Measurements from ENCODE around the gene JUND.

JUND gene

DNA sequence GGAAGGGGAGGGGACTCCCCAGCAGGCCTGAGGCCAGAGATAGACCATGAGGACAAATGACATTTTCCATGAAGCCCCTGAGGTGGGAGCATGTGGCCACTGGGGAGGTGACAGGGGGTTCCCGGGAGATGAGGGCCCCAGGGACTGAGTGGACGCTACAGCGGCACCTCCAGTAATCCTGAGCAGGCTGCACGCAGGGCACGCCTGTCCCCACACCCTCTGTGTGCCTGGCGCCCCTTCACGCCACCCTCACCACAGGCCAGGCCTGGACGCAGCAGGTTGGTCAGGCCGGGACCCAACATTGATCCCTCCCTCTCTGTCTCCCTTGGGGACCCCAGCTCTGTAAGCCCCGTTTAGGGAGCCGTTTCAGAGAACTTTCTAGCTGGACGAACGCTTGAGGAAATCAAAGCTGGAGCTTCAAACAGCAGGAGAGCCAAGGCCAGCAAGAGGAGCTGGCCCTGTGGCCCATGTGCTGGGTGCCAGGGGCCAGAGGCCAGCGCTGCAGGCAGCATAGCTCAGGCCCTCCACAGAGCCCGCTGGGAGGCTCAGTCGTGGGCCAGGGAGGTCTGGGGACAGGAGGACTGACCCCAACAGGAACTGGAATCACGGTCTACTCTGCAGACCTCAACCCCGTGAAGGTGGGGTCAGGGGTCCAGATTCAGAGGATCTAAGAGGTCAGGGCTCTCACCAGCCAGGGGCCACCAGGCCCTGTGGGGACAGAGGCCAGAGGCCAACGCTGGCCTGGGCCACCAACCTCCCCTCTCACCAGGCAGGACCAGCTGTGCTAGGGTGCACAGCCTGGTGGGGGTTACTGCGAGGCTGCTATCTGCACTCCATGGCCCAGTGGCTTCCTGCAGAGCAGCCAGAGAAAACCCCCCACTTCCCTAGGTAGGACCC, 26.9 kb upstream of the JUND start:
- no peak for DNase-seq

DNA sequence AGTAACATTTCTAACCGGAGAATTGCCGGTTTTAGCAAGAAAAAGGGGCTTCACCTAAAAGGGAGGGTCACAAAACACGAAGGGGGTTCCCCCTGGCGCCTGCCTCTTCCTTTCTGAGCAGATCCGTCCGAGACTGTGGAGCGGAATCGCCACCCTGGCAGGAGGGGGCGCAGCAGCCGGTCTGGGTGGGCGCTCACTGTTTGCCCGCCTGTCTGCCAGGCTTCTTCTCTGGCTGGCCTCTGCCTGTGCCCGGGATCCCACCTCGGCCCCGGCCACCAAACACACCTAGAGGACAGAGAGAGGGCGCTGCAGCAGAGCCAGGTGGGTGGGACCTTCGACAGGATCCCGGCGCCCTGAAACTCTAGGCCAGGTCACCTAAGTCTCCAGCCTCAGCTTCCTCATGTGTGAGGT, 25.9 kb upstream of the JUND start:
- DNase-seq, result no peak

DNA sequence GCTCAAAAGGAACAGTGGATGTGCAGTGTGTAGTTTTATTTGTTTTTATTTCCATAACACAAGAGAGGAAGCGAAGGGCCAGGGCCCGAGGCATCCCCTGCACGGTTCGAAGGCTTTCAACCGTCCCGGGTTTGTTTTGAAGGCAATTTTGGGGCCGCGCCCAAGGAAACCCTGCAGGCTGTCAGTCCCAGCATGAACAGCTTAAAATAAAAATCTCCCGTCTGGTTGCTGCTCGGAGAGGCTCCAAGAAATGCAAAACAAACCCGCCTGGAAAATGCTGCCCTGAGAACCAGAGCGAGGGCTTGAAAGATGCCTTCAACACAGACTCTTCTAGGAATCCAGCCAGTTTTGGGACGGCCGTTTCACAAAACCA, 25.5 kb upstream of the JUND start:
- DNase-seq, result no peak

DNA sequence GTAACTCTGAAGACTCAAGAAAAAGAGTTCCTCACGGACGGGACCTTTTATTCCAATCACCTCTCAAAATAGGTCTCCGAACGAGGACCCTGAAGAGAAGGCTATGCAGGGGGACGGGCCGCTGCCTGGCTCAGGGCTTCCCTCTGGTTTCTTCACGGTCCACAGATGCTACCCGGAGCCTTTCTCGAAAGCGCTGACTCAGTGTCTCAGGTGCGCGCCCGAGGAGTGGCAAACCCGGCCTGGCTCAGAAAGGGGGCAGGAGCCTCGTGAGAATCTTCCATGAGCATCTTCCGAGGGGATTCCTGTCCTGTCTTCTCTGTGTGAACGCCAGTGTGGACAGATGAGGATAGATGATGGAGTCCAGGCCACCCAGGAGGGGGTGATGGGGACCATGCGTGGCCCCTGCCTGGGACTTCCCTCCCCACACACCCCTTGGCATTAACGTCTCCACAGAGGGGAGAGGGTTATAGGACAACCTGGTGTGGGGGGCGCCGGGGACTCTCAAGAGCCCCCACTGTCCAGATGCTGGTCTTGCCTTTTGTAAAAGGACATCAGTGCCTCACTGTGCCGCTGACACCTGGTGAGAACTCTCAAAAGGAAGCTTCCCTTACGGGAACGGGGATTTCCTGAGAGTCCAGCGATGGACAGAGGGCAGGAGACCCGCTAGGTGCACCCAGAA, 24.9 kb upstream of the JUND start:
- no peak for DNase-seq

DNA sequence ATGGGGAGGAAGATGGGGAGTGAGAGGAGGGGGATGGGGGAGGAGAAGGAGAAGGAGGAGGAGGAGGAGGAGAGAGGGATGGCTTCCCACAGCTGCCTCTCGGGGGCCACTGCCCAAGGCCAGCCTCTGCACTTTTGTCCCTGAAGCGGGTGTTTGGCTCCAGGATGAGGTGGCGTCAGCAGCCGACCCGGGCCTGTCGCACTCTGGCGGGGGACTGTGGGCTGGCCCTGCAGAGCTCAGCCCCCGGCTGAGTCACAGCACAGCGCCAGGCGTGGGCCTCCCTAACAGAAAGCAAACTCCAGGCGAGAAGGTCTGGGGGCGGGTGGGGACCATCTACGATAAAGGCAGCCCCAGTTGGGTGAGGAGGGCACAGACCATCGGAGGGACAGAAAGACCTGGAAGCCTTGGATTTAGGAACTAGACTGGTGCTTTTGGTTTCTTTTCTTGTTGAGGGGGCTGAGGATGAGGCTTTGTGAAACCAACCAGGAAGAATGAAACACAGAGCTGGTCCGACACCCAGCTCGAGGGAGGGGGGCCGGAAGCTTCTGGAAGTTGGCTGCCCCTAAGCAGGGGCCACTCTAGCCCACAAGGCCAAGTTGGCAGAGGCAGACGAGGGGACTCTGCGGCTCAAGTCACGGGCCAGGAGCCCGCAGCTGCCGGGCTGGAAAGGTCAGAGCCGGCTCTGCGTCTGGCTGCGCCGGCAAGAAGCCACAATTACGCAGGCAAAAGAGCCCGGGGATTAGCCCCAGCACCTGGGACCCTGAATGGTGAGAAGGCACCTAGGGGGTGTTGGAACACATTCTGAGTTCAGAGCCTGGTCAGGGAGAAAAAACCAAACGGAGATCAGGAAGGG, 23.3 kb upstream of the JUND start:
- peak; percentile 85 for DNase-seq

DNA sequence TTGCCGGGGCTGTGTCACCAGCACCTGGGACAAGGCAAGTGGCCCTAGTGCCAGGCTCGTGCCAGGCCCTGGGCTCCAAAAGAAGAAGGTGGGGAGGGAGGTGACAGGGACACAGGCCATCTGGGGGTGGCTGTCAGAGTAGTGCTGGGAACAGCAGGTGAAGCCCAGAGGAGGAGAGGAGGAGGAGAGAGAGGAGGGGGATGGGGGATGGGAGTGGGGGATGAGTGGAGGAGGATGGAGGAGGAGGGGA, 22.7 kb upstream of the JUND start:
- DNase-seq, result no peak

DNA sequence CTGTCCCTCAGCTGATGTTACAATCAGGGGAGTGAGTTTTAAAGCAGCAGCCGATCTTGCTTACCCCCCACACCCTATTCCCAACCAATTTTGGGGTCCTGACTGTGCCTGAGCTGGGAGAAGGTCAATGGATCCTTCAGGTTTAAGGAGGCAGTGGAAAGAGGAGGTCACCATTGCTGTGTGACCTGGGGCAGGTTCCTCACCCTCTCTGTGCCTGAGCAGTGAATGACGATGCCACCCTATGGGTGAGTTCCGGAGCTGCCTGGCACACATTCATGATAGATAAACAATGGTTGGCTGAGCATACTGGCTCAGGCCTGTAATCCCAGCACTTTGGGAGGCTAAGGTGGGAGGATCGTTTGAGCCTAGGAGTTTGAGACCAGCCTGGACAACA, 20.3 kb upstream of the JUND start:
- no peak for DNase-seq

DNA sequence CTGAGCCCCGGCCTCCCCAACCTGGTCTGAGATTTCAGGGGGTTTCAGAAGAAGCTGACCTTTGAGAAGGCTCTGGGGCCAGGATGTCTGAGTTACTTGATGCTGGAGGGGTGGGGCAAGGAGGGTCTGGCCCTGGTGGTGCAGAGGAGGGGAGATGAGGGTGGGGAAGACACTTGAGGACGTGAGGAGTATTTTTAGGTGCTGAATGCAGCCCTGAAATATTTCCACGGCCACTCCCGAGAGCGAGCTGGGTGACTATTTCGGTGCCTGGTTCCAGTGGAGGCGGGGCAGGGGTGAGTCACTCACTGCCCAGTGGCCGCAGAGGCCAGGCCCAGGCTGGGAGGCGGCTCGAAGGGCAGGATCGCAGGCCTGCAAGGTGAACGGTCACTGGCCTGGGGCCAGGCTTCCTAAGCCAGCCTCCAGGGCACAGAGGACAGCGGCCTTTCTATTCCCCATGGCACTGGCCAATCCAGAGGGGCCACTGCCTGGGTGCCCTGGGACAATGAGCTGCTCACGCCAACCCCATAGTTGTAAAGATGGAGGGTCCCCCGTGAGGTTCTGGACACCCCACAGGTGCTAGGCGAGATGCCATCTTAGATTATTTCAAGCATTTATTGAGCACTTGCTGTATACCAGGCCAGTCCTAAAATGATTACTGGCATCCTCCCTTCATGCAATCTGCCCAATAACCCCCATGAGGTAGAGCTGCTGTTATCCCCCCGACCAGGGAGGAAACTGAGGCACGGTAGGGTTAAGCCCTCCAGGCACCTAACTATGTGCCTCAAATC, 19.7 kb upstream of the JUND start:
- DNase-seq, result no peak

DNA sequence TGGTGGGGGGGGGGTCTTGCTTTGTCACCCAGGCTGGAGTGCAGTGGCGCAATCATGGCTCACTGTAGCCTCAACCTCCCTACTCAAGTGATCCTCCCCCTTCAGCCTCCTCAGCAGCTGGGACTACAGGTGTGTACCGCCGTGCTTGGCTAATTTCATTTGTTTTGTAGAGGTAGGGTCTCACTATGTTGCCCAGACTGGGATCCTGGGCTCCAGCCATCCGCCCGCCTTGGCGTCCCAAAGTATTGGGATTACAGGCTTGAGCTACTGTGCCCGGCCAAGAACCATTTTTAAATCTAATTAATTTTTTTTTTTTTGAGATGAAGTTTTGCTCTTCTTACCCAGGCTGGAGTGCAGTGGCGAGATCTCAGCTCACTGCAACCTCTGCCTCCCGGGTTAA, 18.2 kb upstream of the JUND start:
- DNase-seq, result no peak

DNA sequence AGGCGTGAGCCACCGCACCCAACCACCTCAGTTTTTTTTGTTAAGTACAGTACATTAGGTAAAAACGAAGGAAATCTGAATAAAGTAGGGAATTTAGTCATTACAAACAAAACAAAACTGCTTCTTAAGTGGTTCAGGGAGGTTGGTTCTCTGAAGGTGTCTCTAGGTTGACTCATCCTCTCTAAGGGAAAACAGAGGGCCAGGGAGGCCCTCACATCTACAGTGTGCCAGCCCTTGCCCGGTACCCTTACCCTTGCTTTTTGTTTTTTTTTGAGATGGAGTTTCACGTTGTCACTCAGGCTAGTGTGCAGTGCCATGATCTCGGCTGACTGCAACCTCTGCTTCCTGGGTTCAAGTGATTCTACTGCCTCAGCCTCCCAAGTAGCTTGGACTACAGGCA, 17.2 kb upstream of the JUND start:
- no peak for DNase-seq

DNA sequence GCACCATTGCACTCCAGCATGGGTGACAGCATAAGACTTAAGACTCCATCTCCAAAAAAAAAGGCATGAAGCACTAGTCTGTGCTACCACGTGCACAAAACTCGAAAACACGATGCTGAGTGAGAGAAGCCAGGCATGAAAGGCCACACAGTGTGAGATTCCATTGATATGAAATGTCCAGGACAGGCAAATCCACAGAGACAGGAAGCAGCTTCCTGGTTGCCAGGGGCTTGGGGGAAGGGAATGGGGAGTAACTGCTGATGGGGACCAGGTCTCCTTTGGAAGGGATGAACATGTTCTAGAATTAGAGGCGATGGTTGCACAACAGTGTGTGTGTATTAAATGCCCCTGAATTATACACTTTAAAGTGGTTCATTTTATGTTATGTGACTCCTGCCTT, 15.9 kb upstream of the JUND start:
- no peak for DNase-seq

DNA sequence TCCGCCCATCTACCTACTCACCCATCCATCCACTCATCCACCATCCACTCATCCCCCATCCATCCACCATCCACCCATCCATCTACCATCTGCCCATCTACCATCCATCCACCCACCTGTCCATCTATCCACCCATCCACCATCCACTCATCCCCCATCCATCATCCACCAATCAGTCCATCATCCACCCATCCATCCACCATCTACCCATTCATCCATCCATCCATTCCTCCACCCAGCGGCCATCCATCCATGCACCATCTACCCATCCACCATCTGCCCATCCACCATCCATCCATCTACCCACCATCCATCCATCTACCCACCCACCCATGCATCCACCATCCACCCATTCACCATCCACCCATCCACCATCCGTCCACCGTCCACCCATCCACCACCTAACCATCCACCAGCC, 13.6 kb upstream of the JUND start:
- DNase-seq, result no peak

DNA sequence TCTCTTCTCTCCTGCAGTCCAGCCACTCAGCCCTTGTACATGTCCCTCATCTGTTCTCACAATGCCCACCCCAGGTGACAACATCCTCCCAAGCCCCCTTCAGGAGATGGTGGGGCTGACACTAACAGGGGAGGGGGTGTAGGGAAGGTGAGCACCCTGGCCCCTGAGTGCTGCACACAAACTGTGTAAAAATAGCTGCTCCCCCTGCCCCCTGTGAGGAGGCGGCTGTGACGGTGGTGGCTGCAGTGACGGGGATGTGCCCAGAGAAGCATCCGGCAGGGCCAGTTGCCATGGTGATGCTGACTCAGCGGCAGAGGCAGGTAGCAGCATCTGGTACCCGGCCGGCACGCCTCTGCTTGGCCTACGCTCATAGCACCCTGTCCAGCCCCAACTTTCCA, 13.0 kb upstream of the JUND start:
- DNase-seq, result peak; percentile 91

DNA sequence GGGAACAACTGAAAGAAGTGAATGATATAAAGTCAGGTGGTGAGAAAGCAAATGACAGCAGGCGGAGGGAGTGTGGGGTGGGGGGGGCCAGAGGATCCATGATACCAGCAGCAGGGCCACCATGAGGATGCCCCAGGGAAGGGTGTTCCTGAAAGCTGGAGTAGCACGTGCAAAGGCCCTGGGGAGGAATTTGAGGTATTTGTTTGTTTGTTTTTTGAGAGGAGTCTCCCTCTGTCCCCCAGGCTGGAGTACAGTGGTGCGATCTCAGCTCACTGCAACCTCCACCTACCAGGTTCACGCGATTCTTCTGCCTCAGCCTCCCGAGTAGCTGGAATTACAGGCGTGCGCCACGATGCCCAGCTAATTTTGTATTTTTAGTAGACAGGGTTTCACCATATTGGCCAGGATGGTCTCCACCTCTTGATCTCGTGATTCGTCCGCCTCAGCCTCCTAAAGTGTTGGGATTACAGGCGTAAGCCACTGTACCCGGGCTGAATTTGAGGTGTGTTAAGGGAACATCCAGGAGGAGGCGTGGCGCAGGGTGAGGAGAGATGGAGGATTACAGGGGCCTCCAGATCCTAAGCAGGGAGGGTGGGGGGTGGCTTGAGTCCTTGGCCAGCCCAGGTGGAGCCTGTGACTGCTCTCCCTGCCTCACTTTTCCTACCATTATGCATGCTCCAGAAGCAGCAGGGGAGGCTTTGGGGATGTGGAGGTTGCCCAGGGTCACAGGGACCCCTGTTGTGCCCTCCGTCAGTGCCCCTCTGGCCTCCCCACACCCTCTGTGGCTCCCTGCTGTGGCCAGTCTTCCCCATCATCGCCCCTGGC, 12.4 kb upstream of the JUND start:
- no peak for DNase-seq

DNA sequence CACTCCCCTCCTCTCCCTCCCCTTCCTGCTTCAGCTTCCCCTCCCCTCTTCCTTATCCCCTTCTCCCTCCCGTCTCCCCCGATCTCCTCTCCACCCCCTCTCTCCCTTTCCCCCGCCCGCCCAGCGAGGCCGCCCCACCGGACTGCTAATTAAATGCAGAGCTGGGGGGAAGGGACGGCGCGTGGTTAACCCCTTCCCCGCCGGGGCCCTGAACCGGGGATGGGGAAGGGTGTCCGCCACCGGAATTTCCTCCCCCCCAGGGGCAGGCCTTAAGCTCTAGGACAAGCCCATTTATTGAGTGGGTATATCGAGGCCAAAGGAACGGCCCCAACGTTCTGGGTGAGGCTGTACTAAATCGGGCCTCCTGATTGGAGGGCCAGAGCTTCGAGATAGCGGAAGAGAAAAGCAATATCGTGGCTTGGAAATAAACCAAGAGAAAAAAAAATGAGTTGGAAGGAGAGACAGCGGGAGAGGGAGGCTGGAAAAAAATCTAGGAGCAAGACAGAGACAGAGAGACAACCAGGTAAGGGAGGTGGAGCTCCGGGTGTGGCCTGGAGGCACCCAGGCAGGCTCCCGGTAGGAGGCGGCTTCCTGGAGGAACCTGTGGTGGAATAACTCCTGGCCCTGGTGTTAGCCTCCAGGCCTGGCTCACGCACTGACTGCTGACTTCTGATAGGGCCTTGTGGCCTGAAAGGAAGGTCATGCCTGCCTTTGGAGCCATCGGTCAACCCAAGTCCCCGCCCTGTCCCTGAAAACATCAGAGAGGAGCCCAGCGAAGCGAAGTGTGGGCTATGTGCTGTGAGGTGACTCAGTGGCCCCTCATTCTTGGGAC, 11.6 kb upstream of the JUND start:
- peak; percentile 25 for DNase-seq

DNA sequence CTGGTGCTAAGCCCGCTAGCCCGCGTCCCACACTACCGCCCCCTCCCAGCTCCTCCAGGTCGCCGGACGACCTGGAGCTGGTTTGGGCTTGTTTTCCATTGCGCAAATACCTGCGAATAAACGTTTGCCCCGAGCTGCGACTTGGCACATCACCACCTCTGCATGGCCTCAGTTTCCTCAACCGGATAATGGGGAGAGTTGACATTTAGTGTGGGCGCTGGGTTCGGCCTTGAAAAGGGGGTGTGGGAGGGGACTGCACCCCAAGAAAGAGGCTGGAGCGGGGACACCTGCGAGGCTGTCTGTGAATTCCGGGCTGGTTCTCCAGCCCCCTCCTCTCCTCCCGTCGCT, 11.0 kb upstream of the JUND start:
- DNase-seq, result no peak

DNA sequence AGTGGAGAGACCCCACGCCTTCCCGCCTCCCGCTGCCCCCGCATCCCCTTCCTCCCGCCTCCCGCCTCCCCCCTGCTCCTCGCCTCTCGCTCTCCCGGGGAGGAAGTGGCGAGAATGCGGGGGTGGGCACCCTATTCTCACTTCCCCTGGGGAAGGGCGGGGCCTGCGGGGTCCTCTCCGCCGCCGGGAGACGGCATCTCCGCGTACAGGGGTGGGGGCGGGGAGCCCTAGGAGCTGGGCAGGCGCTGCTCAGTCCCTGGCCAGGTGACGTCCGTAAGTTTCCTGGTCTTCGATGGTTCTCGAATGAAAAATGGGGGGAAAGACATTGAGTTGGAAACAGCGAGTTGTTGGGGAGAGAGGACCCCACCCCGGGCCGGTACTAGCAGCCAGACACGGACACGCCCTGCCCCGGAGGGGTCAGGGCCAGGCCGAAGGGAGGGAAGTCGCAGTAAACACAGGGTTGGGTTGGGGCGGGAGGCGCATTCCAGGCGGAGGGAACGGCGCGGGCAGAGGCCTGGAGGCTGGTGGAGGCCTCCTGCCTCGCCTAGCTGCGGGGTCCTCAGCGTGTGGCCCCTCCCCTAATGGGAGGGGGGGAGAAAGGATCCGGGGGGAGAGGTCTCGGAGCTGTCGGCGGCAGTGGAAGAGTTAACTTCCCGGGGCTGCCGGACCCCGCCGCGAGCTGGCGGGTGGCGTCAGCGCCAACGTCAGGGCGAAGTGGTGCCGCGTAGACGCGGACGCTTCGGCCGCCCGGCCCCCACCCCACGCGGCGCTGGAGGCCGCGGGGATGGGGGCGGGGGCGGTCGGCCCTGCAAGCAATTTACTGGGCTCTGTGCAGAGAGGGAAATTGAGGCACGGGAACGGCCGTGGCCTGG, 10.4 kb upstream of the JUND start:
- DNase-seq, result peak; percentile 81

DNA sequence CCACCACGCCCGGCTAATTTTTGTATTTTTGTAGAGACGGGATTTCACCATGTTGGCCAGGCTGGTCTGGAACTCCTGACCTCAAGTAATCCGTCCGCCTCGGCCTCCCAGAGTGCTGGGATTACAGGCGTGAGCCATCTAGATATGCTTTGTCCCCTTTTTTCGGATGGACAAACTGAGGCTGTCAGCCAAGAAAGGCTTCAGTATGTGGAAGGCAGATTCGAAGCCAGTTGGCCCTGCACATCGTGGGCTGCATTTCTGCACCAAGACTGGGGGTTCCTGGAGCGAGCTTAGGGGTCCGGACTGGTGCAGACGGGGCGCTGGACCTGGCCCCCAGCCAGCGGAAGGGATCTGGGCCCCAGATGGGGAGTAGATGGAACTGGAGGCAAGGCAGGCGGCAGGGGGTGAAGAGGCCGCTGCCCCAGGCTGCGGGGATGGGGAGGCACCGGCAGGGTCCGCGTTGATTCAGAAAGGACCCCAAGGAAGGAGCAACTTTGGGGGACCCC, 9.7 kb upstream of the JUND start:
- DNase-seq, result no peak

DNA sequence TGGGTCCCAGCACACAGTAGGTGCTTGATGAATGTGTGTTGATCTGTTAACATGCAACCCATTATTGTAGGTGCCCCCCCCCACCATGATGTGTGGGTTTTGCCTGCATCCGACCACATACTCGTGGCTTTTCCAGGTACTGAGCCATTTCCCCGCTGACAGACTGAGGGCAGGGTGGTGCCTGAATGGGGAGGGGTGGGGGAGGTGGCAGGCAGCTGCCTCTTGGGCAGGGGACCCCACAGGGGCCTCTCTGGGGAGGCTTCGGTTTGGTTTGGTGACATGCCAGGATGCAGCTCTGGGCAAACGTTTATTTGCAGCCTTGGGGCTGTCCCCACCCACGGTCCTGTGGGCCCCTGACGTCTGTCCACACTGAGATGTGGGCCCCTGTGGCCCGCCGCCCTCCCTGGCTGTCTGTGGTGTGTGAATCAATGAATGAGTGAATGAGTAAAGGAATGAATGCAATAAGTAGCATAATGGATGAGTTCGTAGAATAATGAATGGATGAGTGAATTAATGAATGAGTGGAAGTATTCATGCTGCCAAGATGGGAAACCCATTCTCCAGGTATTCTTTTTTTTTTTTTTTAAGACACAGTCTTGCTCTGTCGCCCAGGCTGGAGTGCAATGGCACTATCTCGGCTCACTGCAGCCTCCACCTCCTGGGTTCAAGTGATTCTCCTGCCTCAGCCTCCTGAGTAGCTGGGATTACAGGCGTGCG, 9.0 kb upstream of the JUND start:
- DNase-seq, result peak; percentile 94
